Ectodermal cell (in vitro differentiated cells): ENCODE data around the gene QSOX1.
"Not testable (repeated sequence)": the region's sequence is repeated elsewhere in the genome, so short reads cannot be mapped to it uniquely, and the experiment has no call there.

Source experiments
- H3K27ac ChIP-seq: 2 replicates; pipeline ENCODE4 v1.7.0; 2013; ENCODE audit warnings: mild to moderate bottlenecking, low read depth, low read length; ENCODE audit not compliant: insufficient read depth, poor library complexity, severe bottlenecking
- H3K27me3 ChIP-seq: 2 replicates; pipeline ENCODE4 v1.7.0; 2013; ENCODE audit warnings: mild to moderate bottlenecking, low read length; ENCODE audit not compliant: insufficient read depth, control insufficient read depth, poor library complexity, severe bottlenecking
- H3K36me3 ChIP-seq: one replicate; pipeline ENCODE4 v1.7.0; 2013; ENCODE audit warnings: low read length; ENCODE audit not compliant: control insufficient read depth, insufficient read depth
- H3K4me1 ChIP-seq: one replicate; pipeline ENCODE4 v1.7.0; 2013; ENCODE audit warnings: low read length; ENCODE audit not compliant: control insufficient read depth, insufficient read depth
- H3K4me3 ChIP-seq: 2 replicates; pipeline ENCODE4 v1.7.0; 2013; ENCODE audit warnings: low read depth, low read length, control low read depth; ENCODE audit not compliant: insufficient read depth
- H3K9me3 ChIP-seq: 2 replicates; pipeline ENCODE4 v1.7.0; 2013; ENCODE audit warnings: mild to moderate bottlenecking, low read length, moderate library complexity; ENCODE audit not compliant: control insufficient read depth
- WGBS, 2 experiments: methylation state at CpG; one replicate each; pipeline ENCODE4 v1.1.7; 2013; ENCODE audit warnings: missing lambda C conversion rate in 2 of 2; 5-methylcytosine and 5-hydroxymethylcytosine counted together

Gene QSOX1

DNA sequence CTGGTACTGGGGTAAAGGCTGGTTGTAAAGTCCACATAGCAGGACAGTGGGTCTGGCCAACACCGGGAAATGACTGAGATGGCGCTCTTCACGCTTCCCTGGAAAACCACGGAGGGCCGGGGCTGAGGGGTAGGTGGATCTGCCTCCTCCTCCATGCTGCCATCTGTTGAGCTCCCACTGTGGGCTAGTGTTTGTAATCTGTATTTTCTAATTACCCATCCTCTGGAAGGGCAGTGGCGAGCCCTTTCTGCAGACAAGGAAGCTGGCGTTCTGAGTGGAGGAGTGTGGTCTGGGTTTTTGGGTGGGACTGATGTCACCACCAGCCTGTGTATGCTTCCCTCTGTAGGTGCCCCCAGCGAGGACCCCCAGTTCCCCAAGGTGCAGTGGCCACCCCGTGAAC, 41.2 kb downstream of the QSOX1 start:
- Histone ChIP-seq H3K4me1 (peaks cover 4% of the 10 kb centered on the region), H3K4me3 (no peak overlapping the region), H3K9me3 (no peaks in the 10 kb centered on the region), H3K27ac (no peak overlapping the region), H3K27me3 (no peaks in the 10 kb centered on the region), H3K36me3 (no peaks in the 10 kb centered on the region)
- WGBS, 2 experiments = 96 to 97% methylated on average over 9 of the region's 9 CpGs

DNA sequence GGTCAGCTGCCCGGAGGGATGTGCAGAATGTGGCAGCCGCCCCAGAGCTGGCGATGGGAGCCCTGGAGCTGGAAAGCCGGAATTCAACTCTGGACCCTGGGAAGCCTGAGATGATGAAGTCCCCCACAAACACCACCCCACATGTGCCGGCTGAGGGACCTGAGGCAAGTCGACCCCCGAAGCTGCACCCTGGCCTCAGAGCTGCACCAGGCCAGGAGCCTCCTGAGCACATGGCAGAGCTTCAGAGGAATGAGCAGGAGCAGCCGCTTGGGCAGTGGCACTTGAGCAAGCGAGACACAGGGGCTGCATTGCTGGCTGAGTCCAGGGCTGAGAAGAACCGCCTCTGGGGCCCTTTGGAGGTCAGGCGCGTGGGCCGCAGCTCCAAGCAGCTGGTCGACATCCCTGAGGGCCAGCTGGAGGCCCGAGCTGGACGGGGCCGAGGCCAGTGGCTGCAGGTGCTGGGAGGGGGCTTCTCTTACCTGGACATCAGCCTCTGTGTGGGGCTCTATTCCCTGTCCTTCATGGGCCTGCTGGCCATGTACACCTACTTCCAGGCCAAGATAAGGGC, 41.9 kb downstream of the QSOX1 start:
- H3K36me3 ChIP-seq = no peaks in the 10 kb centered on the region
- peaks cover 4% of the 10 kb centered on the region for H3K4me1 ChIP-seq
- H3K4me3 ChIP-seq = no peak overlapping the region
- H3K9me3 ChIP-seq = no peaks in the 10 kb centered on the region
- 94 to 96% methylated on average over 17 of the region's 17 CpGs for WGBS, 2 experiments
- no peaks in the 10 kb centered on the region for H3K27me3 ChIP-seq
- no peak overlapping the region for H3K27ac ChIP-seq

DNA sequence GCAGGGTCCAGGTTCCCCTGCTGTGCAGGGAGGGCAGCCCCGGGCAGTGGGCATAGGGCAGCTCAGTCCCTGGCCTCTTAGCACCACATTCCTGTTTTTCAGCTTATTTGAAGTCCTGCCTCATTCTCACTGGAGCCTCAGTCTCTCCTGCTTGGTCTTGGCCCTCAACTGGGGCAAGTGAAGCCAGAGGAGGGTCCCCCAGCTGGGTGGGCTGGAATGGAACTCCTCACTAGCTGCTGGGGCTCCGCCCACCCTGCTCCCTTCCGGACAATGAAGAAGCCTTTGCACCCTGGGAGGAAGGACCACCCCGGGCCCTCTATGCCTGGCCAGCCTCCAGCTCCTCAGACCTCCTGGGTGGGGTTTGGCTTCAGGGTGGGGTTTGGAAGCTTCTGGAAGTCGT, 42.6 kb downstream of the QSOX1 start:
- Histone ChIP-seq H3K36me3 (no peaks in the 10 kb centered on the region), H3K4me3 (no peak overlapping the region), H3K27ac (no peak overlapping the region), H3K9me3 (no peaks in the 10 kb centered on the region), H3K27me3 (no peaks in the 10 kb centered on the region), H3K4me1 (peaks cover 4% of the 10 kb centered on the region)
- 87 to 88% methylated on average over 5 of the region's 5 CpGs for WGBS, 2 experiments

GRCh38 chr1:180198196-180198595, 43.5 kb downstream of the QSOX1 start:
- Histone ChIP-seq H3K4me1 (peaks cover 4% of the 10 kb centered on the region), H3K4me3 (no peak overlapping the region), H3K27ac (no peak overlapping the region), H3K9me3 (no peaks in the 10 kb centered on the region), H3K27me3 (no peaks in the 10 kb centered on the region), H3K36me3 (no peaks in the 10 kb centered on the region)
- 42 to 57% methylated on average over 4 of the region's 4 CpGs for WGBS, 2 experiments

- H3K27me3 ChIP-seq = no peaks in the 10 kb centered on the region
- H3K27ac ChIP-seq = no peak overlapping the region
- 84 to 92% methylated on average over 5 of the region's 5 CpGs for WGBS, 2 experiments
- no peak overlapping the region for H3K4me3 ChIP-seq
- H3K4me1 ChIP-seq = peaks cover 4% of the 10 kb centered on the region
- no peaks in the 10 kb centered on the region for H3K9me3 ChIP-seq
- H3K36me3 ChIP-seq = no peaks in the 10 kb centered on the region
These were observed 43.9 kb downstream of the QSOX1 start for GRCh38 chr1:180198611-180199010.

DNA sequence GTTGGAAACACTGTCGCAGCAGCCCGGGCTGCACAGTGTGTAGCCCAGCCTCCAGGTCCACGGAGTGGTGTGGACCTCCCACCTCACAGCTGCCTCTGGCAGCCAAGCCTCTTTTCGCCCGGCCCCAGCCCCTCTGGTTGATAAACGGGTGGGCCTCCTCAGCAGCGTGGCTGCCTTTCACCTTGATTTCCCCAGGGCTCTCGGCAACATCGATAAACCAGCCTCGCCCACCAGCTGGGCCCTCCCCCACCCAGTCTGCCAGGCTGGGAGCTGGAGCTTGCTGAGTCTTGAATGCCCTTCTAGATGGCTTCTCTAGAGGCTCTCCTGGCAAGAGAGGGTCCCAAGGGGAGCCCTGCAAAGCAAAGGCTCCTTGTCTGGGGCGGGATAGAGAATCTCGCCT, 44.3 kb downstream of the QSOX1 start:
- no peaks in the 10 kb centered on the region for H3K36me3 ChIP-seq

DNA sequence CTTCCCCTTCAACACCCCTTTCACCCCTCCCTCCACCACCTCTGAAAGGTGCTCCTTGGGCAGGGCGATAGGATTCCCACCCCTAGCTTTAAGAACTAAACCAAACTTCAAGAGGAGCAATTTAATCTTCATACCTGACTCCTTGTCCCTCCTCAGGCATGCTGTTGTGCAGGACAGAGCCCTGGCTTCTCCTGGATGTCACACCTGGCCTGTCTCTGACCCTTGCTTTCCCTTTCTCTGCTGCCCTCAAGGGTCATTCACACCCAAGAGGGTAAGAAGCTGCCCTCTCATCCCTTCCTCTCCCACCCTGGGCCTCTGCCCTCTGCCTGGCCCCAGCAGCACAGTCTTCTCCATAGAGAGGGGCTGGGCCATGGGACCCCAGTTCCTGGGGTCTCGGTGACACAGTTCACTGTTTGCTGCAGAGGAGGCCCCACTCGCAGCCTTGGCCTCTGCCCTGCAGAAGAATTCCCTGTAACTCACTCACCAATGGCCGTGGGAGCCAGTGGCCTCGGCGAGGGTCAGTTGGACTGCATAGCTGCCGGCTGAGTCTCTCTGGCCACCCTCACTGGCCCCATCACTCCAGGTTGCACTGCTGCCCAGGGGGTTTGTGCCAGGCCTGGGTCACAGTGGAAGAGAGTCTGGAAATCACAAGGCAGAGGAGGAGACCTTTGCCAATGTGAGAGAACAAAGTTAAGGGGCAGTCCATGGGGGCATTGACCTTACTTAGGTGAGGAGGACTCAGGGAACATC, 47.0 kb downstream of the QSOX1 start:
- no peaks in the 10 kb centered on the region for H3K9me3 ChIP-seq
- peaks cover 4% of the 10 kb centered on the region for H3K4me1 ChIP-seq
- no peak overlapping the region for H3K27ac ChIP-seq
- 91% methylated on average over 7 of the region's 7 CpGs for WGBS, 2 experiments
- H3K4me3 ChIP-seq = no peak overlapping the region
- H3K36me3 ChIP-seq = no peaks in the 10 kb centered on the region
- H3K27me3 ChIP-seq = peaks cover 2% of the 10 kb centered on the region

More for the DNA sequence above, 44.3 kb downstream of the QSOX1 start:
- WGBS, 2 experiments = 94% methylated on average over 12 of the region's 12 CpGs
- no peaks in the 10 kb centered on the region for H3K27me3 ChIP-seq
- no peaks in the 10 kb centered on the region for H3K9me3 ChIP-seq
- no peak overlapping the region for H3K4me3 ChIP-seq
- no peak overlapping the region for H3K27ac ChIP-seq
- peaks cover 4% of the 10 kb centered on the region for H3K4me1 ChIP-seq

GRCh38 chr1:180202588-180202987, 47.9 kb downstream of the QSOX1 start:
- H3K4me3 ChIP-seq, H3K27ac ChIP-seq, H3K9me3 ChIP-seq, H3K36me3 ChIP-seq, H3K27me3 ChIP-seq, H3K4me1 ChIP-seq: not testable (repeated sequence)
- WGBS, 2 experiments = 94 to 96% methylated on average over 5 of the region's 5 CpGs

DNA sequence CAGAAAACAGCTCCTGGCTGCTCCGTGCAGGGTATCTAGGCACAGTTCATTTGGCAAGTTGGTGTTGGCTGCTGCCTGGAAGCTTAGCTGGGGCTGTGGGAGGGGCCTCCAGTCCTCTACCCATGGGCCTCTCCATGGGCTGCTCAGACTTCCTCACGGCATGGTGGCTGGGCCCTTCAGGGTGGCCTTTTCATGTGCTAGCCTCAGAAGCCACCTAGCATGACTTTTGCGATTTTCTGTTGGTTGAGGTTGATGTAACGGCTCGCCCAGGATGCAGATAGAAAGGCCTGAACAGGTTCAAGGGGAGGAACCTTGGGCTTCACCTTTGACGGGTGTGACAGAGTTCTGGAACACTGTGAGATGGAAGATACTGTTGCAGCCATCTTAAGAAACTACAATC, 49.6 kb downstream of the QSOX1 start:
- Histone ChIP-seq H3K27ac (no peak overlapping the region), H3K4me1 (no peaks in the 10 kb centered on the region), H3K9me3 (no peaks in the 10 kb centered on the region), H3K4me3 (no peak overlapping the region), H3K36me3 (no peaks in the 10 kb centered on the region), H3K27me3 (peaks cover 23% of the 10 kb centered on the region)
- 89 to 90% methylated on average over 6 of the region's 6 CpGs for WGBS, 2 experiments

DNA sequence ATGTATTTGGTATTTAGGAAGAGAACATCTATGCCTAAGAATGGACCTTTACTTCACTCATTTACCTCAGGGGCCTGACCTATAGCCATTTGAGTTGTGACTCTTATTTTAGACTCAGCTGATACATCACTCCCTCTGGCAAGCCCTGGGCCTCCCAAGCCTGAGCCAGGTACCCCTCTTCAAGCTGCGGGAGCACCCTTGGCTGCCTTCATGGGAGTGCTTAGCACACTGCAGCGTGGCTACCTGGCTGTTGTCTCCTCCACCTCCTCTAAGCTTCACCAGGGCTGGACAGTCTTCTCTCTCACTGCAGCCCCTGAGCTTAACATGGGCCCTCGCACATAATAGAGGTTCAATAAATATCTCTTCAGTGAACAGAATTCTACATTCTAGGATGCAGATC, 51.9 kb downstream of the QSOX1 start:
- 91% methylated on average over 3 of the region's 3 CpGs for WGBS, 2 experiments

More for the DNA sequence above, 51.9 kb downstream of the QSOX1 start:
- Histone ChIP-seq H3K4me3 (no peak overlapping the region), H3K27me3 (peaks cover 30% of the 10 kb centered on the region), H3K27ac (no peak overlapping the region), H3K9me3 (no peaks in the 10 kb centered on the region), H3K4me1 (no peaks in the 10 kb centered on the region), H3K36me3 (no peaks in the 10 kb centered on the region)
